ENCODE data around the gene BPGM. TPM values are rescaled to one million over a fixed set of nuclear protein-coding genes. Genes with fewer than 3 reads are reported as not detected.

The BPGM gene
- total RNA-seq, 1 donor from 2014 or later, result 49.7 TPM

DNA sequence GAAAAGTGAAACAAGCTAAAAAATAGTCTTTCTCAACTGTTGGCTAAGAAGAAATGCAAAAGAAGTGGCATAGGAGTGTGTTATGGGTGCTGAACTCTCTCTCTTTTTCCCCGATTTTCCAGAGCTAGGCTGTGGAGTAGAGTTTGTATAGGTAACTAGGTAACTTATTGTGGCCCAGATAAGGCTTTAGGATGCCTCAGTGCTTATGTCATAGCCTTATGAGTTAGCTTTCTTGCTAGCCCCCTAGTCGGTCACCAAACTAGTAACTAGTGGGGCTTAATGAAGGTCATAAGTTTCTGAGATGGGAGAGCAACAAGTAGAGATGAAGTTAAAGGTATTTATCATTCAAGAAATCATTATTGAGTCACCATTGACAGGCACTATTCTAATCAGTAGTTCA is 32.4 kb downstream of the BPGM start:
- H3K4me3 Mint-ChIP-seq, result no peak overlapping the region
- no peaks in the 10 kb centered on the region for H3K4me1 Mint-ChIP-seq
- Histone ChIP-seq H4K20me1 (ENCODE audit: low read depth) (no peaks in the 10 kb centered on the region), H3K9me3 (ENCODE audit: low read depth) (peaks cover 4% of the 10 kb centered on the region), H3K36me3 (no peaks in the 10 kb centered on the region), H3K4me1 (peaks cover 10% of the 10 kb centered on the region), H3K4me3 (no peak overlapping the region), H3F3A (ENCODE audit: low read depth) (no peaks in the 10 kb centered on the region), H2AFZ (replicated peaks) (no peak overlapping the region), H3K9ac (no peak overlapping the region), H3K4me2 (no peak overlapping the region), H3K27ac (no peak overlapping the region), H3K79me2 (ENCODE audit: low read depth) (peaks cover 13% of the 10 kb centered on the region), H3K27me3 (no peaks in the 10 kb centered on the region)
- TF ChIP-seq, protein P1, sequence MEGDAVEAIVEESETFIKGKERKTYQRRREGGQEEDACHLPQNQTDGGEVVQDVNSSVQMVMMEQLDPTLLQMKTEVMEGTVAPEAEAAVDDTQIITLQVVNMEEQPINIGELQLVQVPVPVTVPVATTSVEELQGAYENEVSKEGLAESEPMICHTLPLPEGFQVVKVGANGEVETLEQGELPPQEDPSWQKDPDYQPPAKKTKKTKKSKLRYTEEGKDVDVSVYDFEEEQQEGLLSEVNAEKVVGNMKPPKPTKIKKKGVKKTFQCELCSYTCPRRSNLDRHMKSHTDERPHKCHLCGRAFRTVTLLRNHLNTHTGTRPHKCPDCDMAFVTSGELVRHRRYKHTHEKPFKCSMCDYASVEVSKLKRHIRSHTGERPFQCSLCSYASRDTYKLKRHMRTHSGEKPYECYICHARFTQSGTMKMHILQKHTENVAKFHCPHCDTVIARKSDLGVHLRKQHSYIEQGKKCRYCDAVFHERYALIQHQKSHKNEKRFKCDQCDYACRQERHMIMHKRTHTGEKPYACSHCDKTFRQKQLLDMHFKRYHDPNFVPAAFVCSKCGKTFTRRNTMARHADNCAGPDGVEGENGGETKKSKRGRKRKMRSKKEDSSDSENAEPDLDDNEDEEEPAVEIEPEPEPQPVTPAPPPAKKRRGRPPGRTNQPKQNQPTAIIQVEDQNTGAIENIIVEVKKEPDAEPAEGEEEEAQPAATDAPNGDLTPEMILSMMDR (IDR thresholded peaks at IDR 0.05), result no peak
- TF ChIP-seq EZH2 (IDR thresholded peaks at IDR 0.05) (no peak), EZH2phosphoT487 (IDR thresholded peaks at IDR 0.05) (no peak)
- no peak overlapping the region for H3K27ac Mint-ChIP-seq
- no peaks in the 10 kb centered on the region for H3K27me3 Mint-ChIP-seq (ENCODE audit: insufficient read depth, low read depth)
- peaks cover 12% of the 10 kb centered on the region for H3K36me3 Mint-ChIP-seq
- H3K9me3 Mint-ChIP-seq, result no peaks in the 10 kb centered on the region
- DNase-seq (ENCODE audit: low spot score), result no peak

DNA sequence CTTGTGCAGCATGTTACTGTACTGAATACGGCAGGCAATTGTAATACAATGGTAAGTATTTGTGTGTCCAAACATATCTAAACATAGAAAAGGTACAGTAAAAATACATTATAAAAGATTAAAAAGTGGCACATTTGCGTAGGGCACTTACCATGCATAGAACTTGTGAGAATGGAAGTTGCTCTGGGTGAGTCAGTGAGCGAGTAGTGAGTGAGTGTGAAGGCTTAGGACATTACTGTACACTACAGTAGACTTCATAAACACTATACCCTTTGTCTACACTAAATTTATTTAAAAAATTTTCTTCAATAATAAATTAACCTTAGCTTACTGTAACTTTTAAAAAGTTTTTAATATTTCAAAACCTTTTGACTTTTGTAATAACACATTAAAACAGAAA is 37.5 kb downstream of the BPGM start:
- H3K79me2 ChIP-seq (ENCODE audit: low read depth), result no peaks in the 10 kb centered on the region
- H3K4me3 Mint-ChIP-seq, result no peak overlapping the region
- no peaks in the 10 kb centered on the region for H3K4me1 ChIP-seq
- H3F3A ChIP-seq (ENCODE audit: low read depth), result no peaks in the 10 kb centered on the region
- no peak overlapping the region for H2AFZ ChIP-seq (replicated peaks)
- H3K4me1 Mint-ChIP-seq, result no peaks in the 10 kb centered on the region
- no peaks in the 10 kb centered on the region for H3K36me3 ChIP-seq
- TF ChIP-seq EZH2 (IDR thresholded peaks at IDR 0.05) (no peak), EZH2phosphoT487 (IDR thresholded peaks at IDR 0.05) (no peak)
- TF ChIP-seq, protein P1 (IDR thresholded peaks at IDR 0.05), result no peak
- no peak overlapping the region for H3K4me2 ChIP-seq
- no peaks in the 10 kb centered on the region for H3K27me3 ChIP-seq
- H4K20me1 ChIP-seq (ENCODE audit: low read depth), result no peaks in the 10 kb centered on the region
- H3K27ac ChIP-seq, result no peak overlapping the region
- no peaks in the 10 kb centered on the region for H3K27me3 Mint-ChIP-seq (ENCODE audit: insufficient read depth, low read depth)
- H3K9me3 ChIP-seq (ENCODE audit: low read depth), result no peaks in the 10 kb centered on the region
- H3K9ac ChIP-seq, result no peak overlapping the region
- no peak for DNase-seq (ENCODE audit: low spot score)
- H3K4me3 ChIP-seq, result no peak overlapping the region
- H3K27ac Mint-ChIP-seq, result no peak overlapping the region
- peaks cover 7% of the 10 kb centered on the region for H3K36me3 Mint-ChIP-seq
- no peaks in the 10 kb centered on the region for H3K9me3 Mint-ChIP-seq

DNA sequence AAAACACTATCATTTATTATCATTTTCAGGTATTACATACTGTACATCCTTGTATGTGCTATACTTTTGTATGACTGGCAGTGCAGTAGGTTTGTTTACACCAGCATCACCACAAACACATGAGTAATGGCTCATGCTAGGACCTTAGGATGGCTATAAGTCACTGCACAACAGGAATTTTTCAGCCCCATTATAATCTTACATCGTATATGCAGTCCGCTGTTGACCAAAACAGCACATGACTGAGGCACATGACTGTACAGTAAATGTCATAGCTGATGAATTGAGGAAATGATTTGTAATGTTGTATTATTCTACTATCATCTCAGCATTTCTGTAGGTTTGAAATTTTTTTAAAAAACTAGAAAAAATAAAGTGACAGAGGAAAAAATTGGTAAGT is 38.6 kb downstream of the BPGM start:
- peaks cover 4% of the 10 kb centered on the region for H3K4me1 Mint-ChIP-seq
- H3K4me3 ChIP-seq, result no peak overlapping the region
- H3K36me3 ChIP-seq, result no peaks in the 10 kb centered on the region
- H3K36me3 Mint-ChIP-seq, result peaks cover 2% of the 10 kb centered on the region
- no peak overlapping the region for H2AFZ ChIP-seq (replicated peaks)
- H4K20me1 ChIP-seq (ENCODE audit: low read depth), result no peaks in the 10 kb centered on the region
- H3K4me2 ChIP-seq, result no peak overlapping the region
- TF ChIP-seq, protein P1 (IDR thresholded peaks at IDR 0.05), result no peak
- TF ChIP-seq EZH2phosphoT487 (IDR thresholded peaks at IDR 0.05) (no peak), EZH2 (IDR thresholded peaks at IDR 0.05) (no peak)
- DNase-seq (ENCODE audit: low spot score), result no peak
- H3K4me1 ChIP-seq, result no peaks in the 10 kb centered on the region
- no peaks in the 10 kb centered on the region for H3K9me3 Mint-ChIP-seq
- no peaks in the 10 kb centered on the region for H3F3A ChIP-seq (ENCODE audit: low read depth)
- H3K27me3 Mint-ChIP-seq (ENCODE audit: insufficient read depth, low read depth), result peaks cover 2% of the 10 kb centered on the region
- H3K9ac ChIP-seq, result no peak overlapping the region
- H3K4me3 Mint-ChIP-seq, result no peak overlapping the region
- no peaks in the 10 kb centered on the region for H3K9me3 ChIP-seq (ENCODE audit: low read depth)
- H3K27ac ChIP-seq, result no peak overlapping the region
- no peak overlapping the region for H3K27ac Mint-ChIP-seq
- no peaks in the 10 kb centered on the region for H3K79me2 ChIP-seq (ENCODE audit: low read depth)
- H3K27me3 ChIP-seq, result no peaks in the 10 kb centered on the region
